Bronchial epithelial cell (primary cell): ENCODE results near the gene RAB3IL1. TPM values are rescaled to one million over a fixed set of nuclear protein-coding genes. Genes with fewer than 3 reads are reported as not detected.

ENCODE experiments used
- DNase-seq: peaks from one replicate; pipeline ENCODE4 v3.0.0-alpha.2; 2010; ENCODE audit warnings: low read depth
- FAIRE-seq: peaks from 2 replicates; lab custom pipeline; 2011; peaks lifted over from hg19 to GRCh38; lab: Jason Lieb, UNC
- H3K27me3 ChIP-seq: 2 replicates; pipeline ENCODE4 v1.5.1; 2011; ENCODE audit warnings: low read length; ENCODE audit not compliant: control insufficient read depth, insufficient read depth
- H3K36me3 ChIP-seq: 2 replicates; pipeline ENCODE4 v1.5.1; 2011; ENCODE audit warnings: low read length; ENCODE audit not compliant: control insufficient read depth, insufficient read depth
- H3K4me3 ChIP-seq: 2 replicates; pipeline ENCODE4 v1.5.1; 2011; ENCODE audit warnings: mild to moderate bottlenecking, low read depth, low read length, control low read depth
- total RNA-seq: library from RNA; depleted of rRNA; stranded (reverse); fragments of >200 nt; gene quantifications from 2 replicates; pipeline ENCODE4 v1.2.1, GENCODE V29; 2014
- TF ChIP-seq, protein P1 (sequence below): IDR thresholded peaks from 2 replicates; pipeline ENCODE4 v1.5.1; 2011; ENCODE audit warnings: mild to moderate bottlenecking, moderate library complexity, low read length, control low read depth, inconsistent platforms; ENCODE audit not compliant: insufficient read depth, severe bottlenecking

The RAB3IL1 gene
- total RNA-seq, 1 donor from 2014 or later = 1.1 TPM

GRCh38 chr11:61940466-61940865 lies 23.1 kb upstream of the RAB3IL1 start:
- FAIRE-seq = no peak
- TF ChIP-seq, protein P1, sequence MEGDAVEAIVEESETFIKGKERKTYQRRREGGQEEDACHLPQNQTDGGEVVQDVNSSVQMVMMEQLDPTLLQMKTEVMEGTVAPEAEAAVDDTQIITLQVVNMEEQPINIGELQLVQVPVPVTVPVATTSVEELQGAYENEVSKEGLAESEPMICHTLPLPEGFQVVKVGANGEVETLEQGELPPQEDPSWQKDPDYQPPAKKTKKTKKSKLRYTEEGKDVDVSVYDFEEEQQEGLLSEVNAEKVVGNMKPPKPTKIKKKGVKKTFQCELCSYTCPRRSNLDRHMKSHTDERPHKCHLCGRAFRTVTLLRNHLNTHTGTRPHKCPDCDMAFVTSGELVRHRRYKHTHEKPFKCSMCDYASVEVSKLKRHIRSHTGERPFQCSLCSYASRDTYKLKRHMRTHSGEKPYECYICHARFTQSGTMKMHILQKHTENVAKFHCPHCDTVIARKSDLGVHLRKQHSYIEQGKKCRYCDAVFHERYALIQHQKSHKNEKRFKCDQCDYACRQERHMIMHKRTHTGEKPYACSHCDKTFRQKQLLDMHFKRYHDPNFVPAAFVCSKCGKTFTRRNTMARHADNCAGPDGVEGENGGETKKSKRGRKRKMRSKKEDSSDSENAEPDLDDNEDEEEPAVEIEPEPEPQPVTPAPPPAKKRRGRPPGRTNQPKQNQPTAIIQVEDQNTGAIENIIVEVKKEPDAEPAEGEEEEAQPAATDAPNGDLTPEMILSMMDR = no peak
- peaks cover 2% of the 10 kb centered on the region for H3K27me3 ChIP-seq
- no peak for DNase-seq
- no peak overlapping the region for H3K4me3 ChIP-seq
- no peaks in the 10 kb centered on the region for H3K36me3 ChIP-seq

GRCh38 chr11:61935861-61936260 lies 18.5 kb upstream of the RAB3IL1 start:
- FAIRE-seq (no peak), DNase-seq (no peak)
- no peaks in the 10 kb centered on the region for H3K36me3 ChIP-seq
- no peak overlapping the region for H3K4me3 ChIP-seq
- H3K27me3 ChIP-seq = no peaks in the 10 kb centered on the region
- TF ChIP-seq, protein P1 = no peak

- no peaks in the 10 kb centered on the region for H3K36me3 ChIP-seq
- TF ChIP-seq, protein P1 = no peak
- no peak overlapping the region for H3K4me3 ChIP-seq
- FAIRE-seq = no peak
- no peaks in the 10 kb centered on the region for H3K27me3 ChIP-seq
- no peak for DNase-seq
Measured at GRCh38 chr11:61930933-61931332, 13.6 kb upstream of the RAB3IL1 start.

GRCh38 chr11:61928606-61929005 lies 11.2 kb upstream of the RAB3IL1 start:
- FAIRE-seq (no peak), DNase-seq (peak; percentile 5)
- no peaks in the 10 kb centered on the region for H3K36me3 ChIP-seq
- no peaks in the 10 kb centered on the region for H3K27me3 ChIP-seq
- H3K4me3 ChIP-seq = no peak overlapping the region
- TF ChIP-seq, protein P1 = no peak

- FAIRE-seq = no peak
- Histone ChIP-seq H3K36me3 (no peaks in the 10 kb centered on the region), H3K27me3 (no peaks in the 10 kb centered on the region), H3K4me3 (no peak overlapping the region)
- DNase-seq = no peak
- TF ChIP-seq, protein P1 = no peak
Measured at GRCh38 chr11:61927501-61927900, 10.1 kb upstream of the RAB3IL1 start.

DNA sequence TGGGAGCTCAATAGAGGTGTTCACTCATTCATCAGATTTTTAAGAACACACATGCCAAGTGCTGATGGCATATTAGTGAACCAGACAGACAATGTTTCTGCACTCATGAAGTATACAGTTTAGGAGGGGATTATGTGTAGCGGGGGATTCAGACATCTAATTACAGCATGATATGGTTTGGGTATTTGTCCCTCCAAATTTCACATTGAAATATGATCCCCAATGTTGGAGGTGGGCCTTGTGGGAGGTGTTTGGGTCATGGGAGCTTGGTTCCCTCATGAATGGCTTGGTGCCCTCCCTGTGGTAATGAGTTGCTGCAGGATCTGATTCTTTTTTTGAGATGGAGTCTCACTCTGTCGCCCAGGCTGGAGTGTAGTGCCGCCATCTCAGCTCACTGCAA lies 8.9 kb upstream of the RAB3IL1 start:
- H3K27me3 ChIP-seq = no peaks in the 10 kb centered on the region
- FAIRE-seq = no peak
- no peaks in the 10 kb centered on the region for H3K36me3 ChIP-seq
- TF ChIP-seq, protein P1 = no peak
- DNase-seq = no peak
- H3K4me3 ChIP-seq = no peak overlapping the region
